Heart left ventricle (tissue), 13 donors: Measurements from ENCODE around the gene NRM.

ENCODE experiments used
- POLR2A ChIP-seq, 2 donors: fragments of 450-650 bp; IDR thresholded peaks; one replicate each; pipeline ENCODE4 v1.6.1; 2017; ENCODE audit warnings: antibody characterized with exemption in 2 of 2, mild to moderate bottlenecking in 2 of 2, moderate library complexity in 2 of 2
- TF ChIP-seq, protein P1 (sequence below), 12 donors: fragments of 200-600 bp; sonication (generic) in 4 of 12; IDR thresholded peaks; one replicate each; pipeline versions ENCODE4 v1.5.0 to v1.8.0; 2018 to 2022; ENCODE audit warnings: antibody characterized with exemption in 12 of 12, mild to moderate bottlenecking in 5 of 12
- donor health status: ischemic (EF 13 %, LVEDD 7.1; RV severe dilation, severe dysfunction).
- donor health status: DM: no; HTN: yes; CAD: no.
- donor health status: DM: no; HTN: no; CAD: no.
- donor health status: ischemic (EF 25% LVEDD 6.9; RV normal size, moderate dysfunction).
- donor health status: ischemic (EF 25% LVEDD 5.7; RV mildly dilated, moderate dysfunction).
- donor health status: ischemic (EF 35%, LVEDD 5.7; RV mildly dilated, moderate dysfunction).
- donor health status: nonischemic (EF 11% LVEDD 7.7; RV severe dilation, severe dysfunction).
- donor health status: DM: yes; HTN: yes; CAD: no.
- donor health status: PGD.
- donor health status: ischemic (EF 29% LVEDD 5.4; RV normal size, mild dysfunction).
- donor health status: nonischemic (EF 23%, LVEDD 6.1; RV moderate dilation, normal function).

DNA sequence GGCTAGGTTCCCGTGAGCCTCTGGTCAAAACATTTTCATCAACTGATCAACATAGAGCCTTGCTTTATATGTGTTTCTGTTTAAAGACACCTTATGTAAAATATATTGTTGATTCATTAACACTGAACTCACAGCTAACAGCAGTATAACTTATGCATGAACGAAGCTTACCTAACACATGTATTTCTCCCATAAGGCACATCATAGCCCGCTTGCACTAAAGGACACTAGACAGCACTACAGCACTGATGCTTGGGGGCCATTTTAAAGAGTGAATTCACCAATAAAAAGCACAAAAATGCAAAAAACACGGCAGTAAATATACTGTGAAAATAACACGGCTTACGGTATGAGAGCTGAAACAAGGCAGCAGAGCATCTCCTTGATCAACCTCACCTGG lies 47.7 kb upstream of the NRM start:
- TF ChIP-seq, protein P1, sequence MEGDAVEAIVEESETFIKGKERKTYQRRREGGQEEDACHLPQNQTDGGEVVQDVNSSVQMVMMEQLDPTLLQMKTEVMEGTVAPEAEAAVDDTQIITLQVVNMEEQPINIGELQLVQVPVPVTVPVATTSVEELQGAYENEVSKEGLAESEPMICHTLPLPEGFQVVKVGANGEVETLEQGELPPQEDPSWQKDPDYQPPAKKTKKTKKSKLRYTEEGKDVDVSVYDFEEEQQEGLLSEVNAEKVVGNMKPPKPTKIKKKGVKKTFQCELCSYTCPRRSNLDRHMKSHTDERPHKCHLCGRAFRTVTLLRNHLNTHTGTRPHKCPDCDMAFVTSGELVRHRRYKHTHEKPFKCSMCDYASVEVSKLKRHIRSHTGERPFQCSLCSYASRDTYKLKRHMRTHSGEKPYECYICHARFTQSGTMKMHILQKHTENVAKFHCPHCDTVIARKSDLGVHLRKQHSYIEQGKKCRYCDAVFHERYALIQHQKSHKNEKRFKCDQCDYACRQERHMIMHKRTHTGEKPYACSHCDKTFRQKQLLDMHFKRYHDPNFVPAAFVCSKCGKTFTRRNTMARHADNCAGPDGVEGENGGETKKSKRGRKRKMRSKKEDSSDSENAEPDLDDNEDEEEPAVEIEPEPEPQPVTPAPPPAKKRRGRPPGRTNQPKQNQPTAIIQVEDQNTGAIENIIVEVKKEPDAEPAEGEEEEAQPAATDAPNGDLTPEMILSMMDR (IDR thresholded peaks at IDR 0.05) = no peak
- no peak for TF ChIP-seq POLR2A (IDR thresholded peaks at IDR 0.05)
